Measurements from ENCODE around the gene MKX. TPM values are rescaled to one million over a fixed set of nuclear protein-coding genes. Genes with fewer than 3 reads are reported as not detected.

Gene MKX
- total and polyA plus RNA-seq, 12 donors, result 0.09 to 0.53 (median 0.24) TPM; not detected in 2

DNA sequence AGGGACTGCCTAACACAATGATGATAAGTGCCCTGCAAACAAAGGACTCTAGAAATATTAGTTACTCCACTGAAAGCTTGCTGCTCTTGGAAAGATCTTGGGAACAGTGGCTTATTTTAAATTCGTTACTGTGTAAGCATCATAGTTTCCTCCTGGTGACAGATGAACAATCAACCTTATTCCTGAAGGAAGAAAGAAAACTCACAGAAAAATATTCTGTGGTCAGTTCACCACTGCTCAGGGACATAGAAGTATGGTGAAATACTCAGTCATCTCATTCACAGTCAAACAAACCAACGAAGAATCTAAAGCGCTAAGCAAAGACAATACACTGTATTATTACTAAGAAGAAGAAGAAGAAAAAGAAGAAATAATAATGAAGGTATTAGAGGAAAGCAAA is 27.8 kb downstream of the MKX start:
- H3K27me3 ChIP-seq, result peaks cover 0 to 15% (median 0%) of the 10 kb centered on the region in 7 donors
- DNase-seq (no peak), ATAC-seq (no peak)
- H3K27ac ChIP-seq, result no peak overlapping the region
- TF ChIP-seq, protein P1, sequence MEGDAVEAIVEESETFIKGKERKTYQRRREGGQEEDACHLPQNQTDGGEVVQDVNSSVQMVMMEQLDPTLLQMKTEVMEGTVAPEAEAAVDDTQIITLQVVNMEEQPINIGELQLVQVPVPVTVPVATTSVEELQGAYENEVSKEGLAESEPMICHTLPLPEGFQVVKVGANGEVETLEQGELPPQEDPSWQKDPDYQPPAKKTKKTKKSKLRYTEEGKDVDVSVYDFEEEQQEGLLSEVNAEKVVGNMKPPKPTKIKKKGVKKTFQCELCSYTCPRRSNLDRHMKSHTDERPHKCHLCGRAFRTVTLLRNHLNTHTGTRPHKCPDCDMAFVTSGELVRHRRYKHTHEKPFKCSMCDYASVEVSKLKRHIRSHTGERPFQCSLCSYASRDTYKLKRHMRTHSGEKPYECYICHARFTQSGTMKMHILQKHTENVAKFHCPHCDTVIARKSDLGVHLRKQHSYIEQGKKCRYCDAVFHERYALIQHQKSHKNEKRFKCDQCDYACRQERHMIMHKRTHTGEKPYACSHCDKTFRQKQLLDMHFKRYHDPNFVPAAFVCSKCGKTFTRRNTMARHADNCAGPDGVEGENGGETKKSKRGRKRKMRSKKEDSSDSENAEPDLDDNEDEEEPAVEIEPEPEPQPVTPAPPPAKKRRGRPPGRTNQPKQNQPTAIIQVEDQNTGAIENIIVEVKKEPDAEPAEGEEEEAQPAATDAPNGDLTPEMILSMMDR (IDR thresholded peaks at IDR 0.05), result no peak
- no peaks in the 10 kb centered on the region for H3K36me3 ChIP-seq
- H3K4me3 ChIP-seq, result no peak overlapping the region
- WGBS, 2 donors, result 83% methylated on average over 3 of the region's 3 CpGs
- peaks cover 0 to 27% (median 8%) of the 10 kb centered on the region in 9 donors for H3K4me1 ChIP-seq
- H3K9me3 ChIP-seq, result no peaks in the 10 kb centered on the region
- intact Hi-C loops (cut with DNase I), result no loop called here

DNA sequence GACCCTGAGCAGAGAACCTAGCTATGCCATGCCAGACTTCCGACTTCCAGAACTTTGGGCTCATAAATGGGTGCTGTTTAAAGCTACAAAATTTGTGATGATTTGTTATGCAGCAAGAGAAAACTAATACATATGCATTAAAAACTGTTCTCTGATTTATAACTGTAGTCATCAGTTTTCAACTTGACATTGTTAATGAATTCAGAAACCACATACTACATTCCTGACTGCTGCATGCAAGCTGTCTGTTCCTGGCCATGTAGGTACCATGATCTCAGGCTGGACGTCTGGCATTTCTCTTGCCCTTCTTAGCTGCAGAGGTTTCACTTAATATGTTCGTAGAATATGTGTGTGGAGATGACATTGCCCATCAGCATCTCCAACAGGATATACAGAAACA is 28.4 kb downstream of the MKX start:
- Histone ChIP-seq H3K9me3 (no peaks in the 10 kb centered on the region), H3K27me3 (peaks cover 0 to 15% (median 0%) of the 10 kb centered on the region in 7 donors), H3K4me3 (no peak overlapping the region), H3K27ac (no peak overlapping the region), H3K36me3 (no peaks in the 10 kb centered on the region), H3K4me1 (peaks cover 0 to 27% (median 8%) of the 10 kb centered on the region in 9 donors)
- TF ChIP-seq, protein P1 (IDR thresholded peaks at IDR 0.05), result no peak
- intact Hi-C loops (cut with DNase I), result no loop called here
- DNase-seq (no peak), ATAC-seq (no peak)
- WGBS, 2 donors, result 78 to 82% methylated on average over 3 of the region's 3 CpGs

DNA sequence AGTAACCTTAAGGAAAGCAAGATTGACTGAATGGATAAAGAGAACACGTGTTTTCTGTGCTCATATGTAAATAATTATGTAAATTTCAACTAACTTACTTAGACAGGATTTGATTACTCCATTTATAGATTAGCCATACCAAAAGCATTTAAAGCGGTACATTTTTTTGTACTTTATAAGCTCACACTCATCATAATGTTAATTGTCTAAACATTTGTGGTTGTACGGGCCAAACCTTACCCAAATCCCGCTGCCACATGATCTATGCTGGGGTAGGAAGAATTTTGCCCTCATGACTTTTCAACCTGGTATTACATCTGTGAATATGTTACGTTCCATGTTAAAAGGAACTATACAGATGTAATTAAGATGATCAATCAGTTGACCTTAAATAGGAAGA is 29.1 kb downstream of the MKX start:
- Histone ChIP-seq H3K36me3 (no peaks in the 10 kb centered on the region), H3K27me3 (peaks cover 0 to 15% (median 0%) of the 10 kb centered on the region in 7 donors), H3K4me1 (peaks cover 0 to 27% (median 8%) of the 10 kb centered on the region in 9 donors), H3K9me3 (no peaks in the 10 kb centered on the region), H3K27ac (no peak overlapping the region), H3K4me3 (no peak overlapping the region)
- ATAC-seq, result no peak
- no peak for DNase-seq
- intact Hi-C loops (cut with DNase I), result no loop called here
- TF ChIP-seq, protein P1 (IDR thresholded peaks at IDR 0.05), result no peak
- 72 to 94% methylated on average over 5 of the region's 5 CpGs for WGBS, 2 donors

DNA sequence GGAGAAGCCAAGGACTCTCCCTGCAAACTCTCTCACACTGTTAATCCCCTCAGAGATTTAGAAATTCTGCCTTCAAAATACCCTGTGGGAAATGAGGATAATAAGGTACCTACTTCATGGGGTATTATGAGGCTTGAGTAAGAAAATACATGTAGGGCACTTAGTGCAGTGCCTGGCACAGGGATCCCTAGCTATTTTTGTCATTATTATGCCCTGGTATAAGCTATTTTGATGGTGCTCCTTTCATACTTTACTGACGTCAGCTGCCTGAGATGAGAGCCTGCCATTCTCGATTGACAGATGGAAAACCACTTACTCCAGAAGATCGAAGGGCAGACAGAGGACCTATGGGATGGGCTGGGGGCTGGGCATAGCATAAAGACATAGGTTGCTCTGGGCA is 30.1 kb downstream of the MKX start:
- ATAC-seq, result peak; percentile 34 to 91 (median 72)
- intact Hi-C loops (cut with DNase I), result loop anchor here in 1 of 10 donors (1.0 kb wide), 1 partner anchor 44 kb away; no protein-coding TSS in a partner anchor
- TF ChIP-seq, protein P1 (IDR thresholded peaks at IDR 0.05), result no peak
- Histone ChIP-seq H3K27ac (peak overlapping the region in 4 of 10 donors; percentile 4 to 55 (median 31)), H3K4me3 (no peak overlapping the region), H3K27me3 (peaks cover 0 to 15% (median 0%) of the 10 kb centered on the region in 7 donors), H3K9me3 (no peaks in the 10 kb centered on the region), H3K4me1 (peaks cover 0 to 27% (median 8%) of the 10 kb centered on the region in 9 donors), H3K36me3 (no peaks in the 10 kb centered on the region)
- no peak for DNase-seq
- 35 to 56% methylated on average over 3 of the region's 3 CpGs for WGBS, 2 donors
